Stromal cell of bone marrow (primary cell): Measurements from ENCODE around the gene IFI6.
"Not testable (repeated sequence)": the region's sequence is repeated elsewhere in the genome, so short reads cannot be mapped to it uniquely, and the experiment has no call there.

Source experiments
- DNase-seq: peaks from one replicate; pipeline ENCODE4 v3.0.0-alpha.2; 2012; ENCODE audit warnings: low read depth

Gene IFI6

DNA sequence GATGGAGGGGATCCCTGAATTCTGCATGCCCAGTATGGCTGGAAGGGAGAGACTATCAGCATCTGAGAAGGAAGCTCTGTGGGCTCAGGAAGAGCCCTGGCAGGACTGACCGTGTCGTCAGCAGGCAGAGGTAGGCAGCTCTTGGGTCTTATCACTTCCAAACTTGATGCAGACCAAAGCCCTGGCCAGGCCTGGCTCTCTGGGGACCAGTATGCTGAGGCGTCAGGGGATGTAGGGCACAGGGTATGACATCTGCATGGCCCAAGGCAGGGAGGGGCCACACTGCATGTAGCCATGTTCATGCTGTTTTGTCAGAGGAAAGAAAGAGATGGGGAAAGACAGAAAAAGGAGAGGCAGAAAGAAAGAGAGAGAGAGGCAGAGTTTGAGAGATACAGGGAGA lies 43.3 kb downstream of the IFI6 start:
- DNase-seq, result no peak

DNA sequence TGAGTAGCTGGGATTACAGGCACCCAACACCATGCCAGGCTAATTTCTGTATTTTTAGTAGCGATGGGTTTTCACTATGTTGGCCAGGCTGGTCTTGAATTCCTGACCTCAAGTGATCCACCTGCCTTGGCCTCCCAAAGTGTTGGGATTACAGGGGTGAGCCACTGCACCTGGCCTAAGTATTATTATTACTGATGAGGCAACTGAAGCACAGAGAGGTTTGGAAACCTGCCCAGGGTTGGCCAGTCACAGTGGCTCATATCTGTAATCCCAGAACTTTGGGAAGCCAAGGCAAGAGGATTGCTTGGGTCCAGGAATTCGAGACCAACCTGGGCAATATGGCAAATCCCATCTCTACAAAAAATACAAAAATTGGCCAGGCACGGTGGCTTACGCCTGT lies 44.3 kb downstream of the IFI6 start:
- DNase-seq, result not testable (repeated sequence)

DNA sequence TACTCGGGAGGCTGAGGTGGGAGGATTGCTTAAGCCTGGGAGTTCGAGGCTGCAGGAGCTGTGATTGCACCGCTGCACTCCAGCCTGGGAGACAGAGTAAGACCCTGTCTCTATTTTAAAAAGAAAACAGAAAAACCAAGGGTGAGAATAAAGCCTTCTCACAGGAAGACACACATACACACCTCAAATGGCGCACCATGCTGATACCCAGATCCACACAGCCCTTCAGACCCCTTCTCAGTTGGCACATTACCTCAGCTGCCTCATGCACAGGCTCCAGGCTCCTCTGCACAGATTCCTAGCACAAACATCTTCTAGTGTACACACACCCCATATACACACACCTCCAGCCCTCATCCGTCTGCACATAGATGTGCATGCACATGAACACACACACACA lies 44.9 kb downstream of the IFI6 start:
- DNase-seq, result no peak

- DNase-seq, result no peak
Observed at GRCh38 chr1:27626031-27626935, 45.7 kb downstream of the IFI6 start.

DNA sequence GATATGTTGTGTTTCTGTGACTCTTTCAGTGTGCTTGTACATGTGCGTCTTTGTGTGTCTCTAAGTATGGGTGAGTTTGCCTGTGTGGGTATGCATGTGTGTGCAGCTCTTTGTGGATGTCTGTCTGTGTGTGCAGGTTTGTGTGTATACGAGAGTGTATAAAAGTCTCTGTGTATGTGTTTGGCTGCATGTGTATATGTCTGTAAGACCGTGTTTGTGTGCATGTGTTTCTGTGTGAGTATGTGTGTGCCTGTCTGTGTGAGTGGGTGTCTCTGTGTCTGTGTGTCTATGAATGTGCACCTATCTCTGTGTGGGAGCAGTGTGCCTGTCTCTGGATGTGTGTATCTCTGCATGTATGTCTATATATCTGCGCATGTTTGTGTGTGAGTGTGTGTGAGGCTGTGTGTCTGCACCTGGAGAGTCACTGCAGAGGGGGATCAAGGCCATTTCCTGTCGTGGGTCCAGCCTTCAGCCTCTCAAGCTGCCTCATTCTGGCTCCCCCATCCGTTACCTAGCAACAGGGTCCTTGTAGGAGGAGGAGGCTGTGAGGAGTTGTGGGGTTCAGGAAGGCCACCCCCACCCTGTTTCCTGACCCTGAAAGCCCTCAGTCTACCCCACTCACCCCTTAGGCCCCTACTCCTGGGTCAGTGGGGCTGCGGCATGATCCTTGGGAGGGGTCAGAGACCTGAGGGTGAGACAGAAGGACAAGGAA lies 47.4 kb downstream of the IFI6 start:
- DNase-seq, result no peak

GRCh38 chr1:27623327-27624212 lies 48.4 kb downstream of the IFI6 start:
- DNase-seq, result no peak

DNA sequence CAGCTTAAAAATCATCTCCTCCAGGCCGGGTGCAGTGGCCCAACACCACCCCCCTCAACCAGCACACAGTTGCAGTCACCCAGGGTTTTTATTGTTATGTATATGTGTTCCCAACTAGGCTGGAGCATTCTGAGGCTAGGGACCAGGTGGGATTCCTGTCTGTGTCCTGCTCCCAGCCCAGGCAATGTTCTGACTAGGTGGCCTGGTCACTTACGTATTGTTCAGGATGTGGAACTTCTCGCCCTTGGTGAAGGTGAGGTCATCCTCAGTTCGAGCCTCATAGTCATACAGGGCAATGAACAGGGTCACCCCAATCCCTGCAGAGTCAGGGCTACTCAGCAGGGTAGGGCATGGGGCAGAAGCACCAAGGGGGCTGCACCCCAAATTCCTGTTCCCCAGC lies 49.2 kb downstream of the IFI6 start:
- DNase-seq, result no peak

DNA sequence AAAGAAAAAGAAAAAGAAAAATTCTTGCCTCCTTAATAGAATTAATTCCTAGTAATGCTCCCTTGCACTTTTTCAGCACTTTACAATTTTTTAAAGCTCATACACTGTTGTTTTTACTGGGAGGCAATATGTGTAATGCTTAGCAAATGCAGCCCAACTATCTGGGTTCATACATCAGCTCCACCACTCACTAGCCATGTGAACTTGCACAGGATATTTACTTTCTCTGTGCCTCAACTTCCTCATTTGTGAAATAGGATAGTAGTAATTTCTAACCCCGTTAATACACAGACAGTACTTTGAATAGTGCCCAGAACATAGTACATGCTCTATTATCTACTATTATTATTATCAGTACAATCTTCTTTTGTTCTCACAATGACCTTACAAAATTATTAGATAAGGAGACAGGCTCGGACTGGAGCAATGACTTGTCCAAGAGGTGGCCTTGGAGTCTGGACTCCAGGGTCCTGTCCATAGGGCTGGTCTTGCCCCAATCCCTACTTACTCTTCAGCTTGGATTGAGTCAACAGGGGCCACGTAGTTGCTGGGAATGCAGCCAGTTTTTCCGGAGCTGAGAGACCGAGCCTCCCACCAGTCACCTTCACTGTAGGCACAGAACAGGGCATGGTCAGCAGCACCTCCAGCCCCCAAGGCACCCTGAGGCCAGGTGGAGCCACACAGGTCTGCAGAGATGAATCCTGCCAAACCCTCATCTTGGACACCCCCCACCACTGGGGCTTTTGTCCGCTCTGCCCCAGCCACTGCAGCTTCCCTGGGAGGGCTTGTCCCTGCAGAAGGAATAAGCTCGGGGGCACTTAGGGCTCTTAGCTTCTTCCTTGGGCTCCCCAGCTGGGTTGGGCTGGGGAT lies 50.7 kb downstream of the IFI6 start:
- no peak for DNase-seq

GRCh38 chr1:27619782-27620438 lies 52.1 kb downstream of the IFI6 start:
- not testable (repeated sequence) for DNase-seq

- no peak for DNase-seq
Observed at GRCh38 chr1:27618341-27619082, 53.5 kb downstream of the IFI6 start.

DNA sequence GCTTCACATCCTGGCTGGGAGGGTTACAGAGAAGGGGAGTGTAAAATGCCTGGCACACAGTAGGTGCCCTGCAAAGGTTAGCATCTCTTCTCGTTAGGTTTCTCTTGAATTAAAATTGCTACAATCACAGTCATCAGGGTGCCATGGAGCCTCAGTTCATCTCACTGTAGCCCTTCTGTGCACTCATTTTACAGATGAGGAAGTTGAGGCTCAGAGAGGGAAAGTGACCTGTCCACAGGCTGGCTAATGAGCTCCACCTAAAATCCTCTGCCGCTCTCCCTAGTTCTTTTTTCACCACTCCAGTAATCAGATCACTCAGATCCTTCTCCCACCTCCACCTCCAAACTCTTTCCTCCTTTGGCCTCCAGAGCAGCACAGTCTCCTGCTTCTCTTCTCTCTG lies 54.6 kb downstream of the IFI6 start:
- no peak for DNase-seq

DNA sequence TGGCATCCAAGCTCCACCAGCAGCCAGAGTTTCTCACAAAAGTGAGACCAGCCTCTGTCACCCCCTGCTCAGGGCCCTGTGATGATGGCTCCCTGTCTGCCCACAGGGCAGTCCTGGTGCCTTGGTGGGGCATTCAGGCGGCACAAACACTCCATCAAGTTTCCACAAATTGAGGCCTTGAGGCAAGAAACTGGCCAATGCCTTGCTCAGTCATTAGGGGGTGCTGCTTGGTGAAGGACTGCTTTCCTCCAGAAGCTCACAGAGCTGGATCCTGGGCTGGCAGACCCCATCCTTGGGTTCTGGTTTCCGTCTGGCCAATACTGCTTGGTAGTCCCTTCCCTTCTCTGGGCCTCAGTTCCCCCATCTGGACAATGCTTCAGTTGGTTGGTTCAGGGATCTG lies 55.6 kb downstream of the IFI6 start:
- DNase-seq, result no peak
